ENCODE results near the gene IRGQ. TPM values are rescaled to one million over a fixed set of nuclear protein-coding genes. Genes with fewer than 3 reads are reported as not detected.

Gene IRGQ
- polyA plus RNA-seq, 3 donors: 1.8 to 49.6 (median 2.9) TPM

GRCh38 chr19:43609872-43610271 is 13.9 kb upstream of the IRGQ start:
- H3K27ac ChIP-seq (ENCODE audit: low read depth in 1 of 2, low read length in 2 of 2): no peak overlapping the region
- Mint-ChIP-seq H3K27me3 (ENCODE audit: low read depth in 3 of 3) (peaks cover 0 to 5% (median 0%) of the 10 kb centered on the region in 3 donors), H3K4me3 (no peak overlapping the region), H3K27ac (no peak overlapping the region), H3K36me3 (peaks cover 34 to 37% of the 10 kb centered on the region in 2 donors), H3K9me3 (peaks cover 0 to 6% (median 0%) of the 10 kb centered on the region in 7 donors), H3K4me1 (peaks cover 9% of the 10 kb centered on the region)
- no peaks in the 10 kb centered on the region for H3K9me3 ChIP-seq (replicated peaks in 1 of 2; ENCODE audit: control insufficient read depth in 1 of 2, insufficient read depth in 1 of 2, low read length in 2 of 2)
- no peak for DNase-seq
- intact Hi-C loops (cut with micrococcal nuclease): no loop called here
- no peaks in the 10 kb centered on the region for H3K79me2 ChIP-seq (ENCODE audit: insufficient read depth, low read length)
- peaks cover 6 to 11% of the 10 kb centered on the region in 2 donors for H3K4me1 ChIP-seq (ENCODE audit: control insufficient read depth in 1 of 2, insufficient read depth in 2 of 2, low read length in 2 of 2)
- no peak overlapping the region for H3K9ac ChIP-seq (ENCODE audit: insufficient read depth, low read length, poor library complexity, severe bottlenecking)
- TF ChIP-seq CTCF (IDR thresholded peaks at IDR 0.05): no peak
- WGBS (ENCODE audit: insufficient coverage): 86% methylated on average over 7 of the region's 7 CpGs
- H3K36me3 ChIP-seq (replicated peaks in 1 of 2; ENCODE audit: control insufficient read depth in 1 of 2, insufficient read depth in 2 of 2, low read length in 2 of 2): no peaks in the 10 kb centered on the region
- H2AFZ ChIP-seq (ENCODE audit: insufficient read depth, low read depth, low read length, poor library complexity, severe bottlenecking): no peak overlapping the region
- H3K4me2 ChIP-seq (replicated peaks; ENCODE audit: extremely low read depth, low read length, poor library complexity, severe bottlenecking): no peak overlapping the region
- no peak overlapping the region for H3K4me3 ChIP-seq (replicated peaks in 1 of 3; ENCODE audit: low read depth in 2 of 3, low read length in 3 of 3)
- H3K27me3 ChIP-seq (ENCODE audit: control insufficient read depth in 2 of 2, insufficient read depth in 2 of 2, low read length in 2 of 2): no peaks in the 10 kb centered on the region
- no peaks in the 10 kb centered on the region for H4K20me1 ChIP-seq (ENCODE audit: insufficient read depth, low read length)

GRCh38 chr19:43607238-43608205 is 11.6 kb upstream of the IRGQ start:
- H3K79me2 ChIP-seq (ENCODE audit: insufficient read depth, low read length): no peaks in the 10 kb centered on the region
- Mint-ChIP-seq H3K27me3 (ENCODE audit: low read depth in 3 of 3) (peaks cover 0 to 2% (median 0%) of the 10 kb centered on the region in 3 donors), H3K27ac (peak overlapping the region in 2 of 7 donors; percentile 0 to 50), H3K9me3 (peaks cover 0 to 3% (median 0%) of the 10 kb centered on the region in 7 donors), H3K4me3 (peak overlapping the region; percentile 12 to 59), H3K4me1 (peaks cover 9% of the 10 kb centered on the region), H3K36me3 (peaks cover 19 to 25% of the 10 kb centered on the region in 2 donors)
- 51% methylated on average over 11 of the region's 28 CpGs for WGBS (ENCODE audit: insufficient coverage)
- H3K27ac ChIP-seq (ENCODE audit: low read depth in 1 of 2, low read length in 2 of 2): peak overlapping the region in 1 of 2 donors; percentile 32
- H3K4me2 ChIP-seq (replicated peaks; ENCODE audit: extremely low read depth, low read length, poor library complexity, severe bottlenecking): peak overlapping the region; percentile 75
- no peak for TF ChIP-seq CTCF (IDR thresholded peaks at IDR 0.05)
- no peak for DNase-seq
- peak overlapping the region in 2 of 3 experiments; percentile 29 to 69 for H3K4me3 ChIP-seq (replicated peaks in 1 of 3; ENCODE audit: low read depth in 2 of 3, low read length in 3 of 3)
- H2AFZ ChIP-seq (ENCODE audit: insufficient read depth, low read depth, low read length, poor library complexity, severe bottlenecking): peak overlapping the region; percentile 83
- no peaks in the 10 kb centered on the region for H3K9me3 ChIP-seq (replicated peaks in 1 of 2; ENCODE audit: control insufficient read depth in 1 of 2, insufficient read depth in 1 of 2, low read length in 2 of 2)
- peaks cover 0 to 6% of the 10 kb centered on the region in 2 donors for H3K36me3 ChIP-seq (replicated peaks in 1 of 2; ENCODE audit: control insufficient read depth in 1 of 2, insufficient read depth in 2 of 2, low read length in 2 of 2)
- no peaks in the 10 kb centered on the region for H4K20me1 ChIP-seq (ENCODE audit: insufficient read depth, low read length)
- intact Hi-C loops (cut with micrococcal nuclease): no loop called here
- peak overlapping the region; percentile 59 for H3K9ac ChIP-seq (ENCODE audit: insufficient read depth, low read length, poor library complexity, severe bottlenecking)
- no peaks in the 10 kb centered on the region for H3K27me3 ChIP-seq (ENCODE audit: control insufficient read depth in 2 of 2, insufficient read depth in 2 of 2, low read length in 2 of 2)
- H3K4me1 ChIP-seq (ENCODE audit: control insufficient read depth in 1 of 2, insufficient read depth in 2 of 2, low read length in 2 of 2): peaks cover 6 to 11% of the 10 kb centered on the region in 2 donors

All from CD14-positive monocyte (primary cell).